ENCODE results near the gene MYO16.

MYO16 gene

GRCh38 chr13:109146912-109147647, 517.7 kb downstream of the MYO16 start:
- in situ Hi-C loops (cut with MboI; ENCODE audit: low sequenced_read_pairs): no loop called here

GRCh38 chr13:109148243-109148642, 518.8 kb downstream of the MYO16 start:
- in situ Hi-C loops (cut with MboI; ENCODE audit: low sequenced_read_pairs): no loop called here

- in situ Hi-C loops (cut with MboI; ENCODE audit: low sequenced_read_pairs): no loop called here
These were observed 521.3 kb downstream of the MYO16 start for GRCh38 chr13:109150696-109151095.

- in situ Hi-C loops (cut with MboI; ENCODE audit: low sequenced_read_pairs): no loop called here
These were observed 521.8 kb downstream of the MYO16 start for GRCh38 chr13:109151255-109151654.

- in situ Hi-C loops (cut with MboI; ENCODE audit: low sequenced_read_pairs): no loop called here
These were observed 522.3 kb downstream of the MYO16 start for GRCh38 chr13:109151696-109152095.

GRCh38 chr13:109152311-109152820, 523.0 kb downstream of the MYO16 start:
- in situ Hi-C loops (cut with MboI; ENCODE audit: low sequenced_read_pairs): no loop called here

GRCh38 chr13:109152941-109153340, 523.5 kb downstream of the MYO16 start:
- in situ Hi-C loops (cut with MboI; ENCODE audit: low sequenced_read_pairs): no loop called here

- in situ Hi-C loops (cut with MboI; ENCODE audit: low sequenced_read_pairs): no loop called here
These were observed 524.7 kb downstream of the MYO16 start for GRCh38 chr13:109154146-109154545.

- in situ Hi-C loops (cut with MboI; ENCODE audit: low sequenced_read_pairs): no loop called here
These were observed 525.1 kb downstream of the MYO16 start for GRCh38 chr13:109154546-109154945.

GRCh38 chr13:109154966-109155761, 525.8 kb downstream of the MYO16 start:
- in situ Hi-C loops (cut with MboI; ENCODE audit: low sequenced_read_pairs): no loop called here

GRCh38 chr13:109156181-109156935, 526.9 kb downstream of the MYO16 start:
- in situ Hi-C loops (cut with MboI; ENCODE audit: low sequenced_read_pairs): no loop called here

- in situ Hi-C loops (cut with MboI; ENCODE audit: low sequenced_read_pairs): no loop called here
These were observed 527.9 kb downstream of the MYO16 start for GRCh38 chr13:109157275-109157674.

GRCh38 chr13:109158383-109158782, 529.0 kb downstream of the MYO16 start:
- in situ Hi-C loops (cut with MboI; ENCODE audit: low sequenced_read_pairs): no loop called here

- in situ Hi-C loops (cut with MboI; ENCODE audit: low sequenced_read_pairs): no loop called here
These were observed 530.4 kb downstream of the MYO16 start for GRCh38 chr13:109159650-109160309.

GRCh38 chr13:109160357-109160756, 530.9 kb downstream of the MYO16 start:
- in situ Hi-C loops (cut with MboI; ENCODE audit: low sequenced_read_pairs): no loop called here

- in situ Hi-C loops (cut with MboI; ENCODE audit: low sequenced_read_pairs): no loop called here
These were observed 531.7 kb downstream of the MYO16 start for GRCh38 chr13:109160887-109161669.

- in situ Hi-C loops (cut with MboI; ENCODE audit: low sequenced_read_pairs): no loop called here
These were observed 533.0 kb downstream of the MYO16 start for GRCh38 chr13:109162248-109163036.

GRCh38 chr13:109163037-109163379, 533.6 kb downstream of the MYO16 start:
- in situ Hi-C loops (cut with MboI; ENCODE audit: low sequenced_read_pairs): no loop called here

- in situ Hi-C loops (cut with MboI; ENCODE audit: low sequenced_read_pairs): no loop called here
These were observed 536.0 kb downstream of the MYO16 start for GRCh38 chr13:109165417-109165904.

All from hTERT RPE-1 (cell line).